CD4-positive, alpha-beta T cell (primary cell): Measurements from ENCODE around the gene GPR31. TPM values are rescaled to one million over a fixed set of nuclear protein-coding genes. Genes with fewer than 3 reads are reported as not detected.

Experiments
- ATAC-seq: fragments of 200-7000 bp; cut with Tn5 transposase; one replicate; pipeline ENCODE4 v1.10.0; 2022; ENCODE audit warnings: mild to moderate bottlenecking; ENCODE audit not compliant: poor library complexity
- CTCF ChIA-PET: fragments of 350-600 bp; sonication (Branson Sonifier 250); formaldehyde crosslinking; loops from one replicate; lab custom pipeline; 2021; ENCODE audit warnings: antibody characterized with exemption, inconsistent platforms; lab: Charles Lee
- POLR2A ChIA-PET: fragments of 350-600 bp; sonication (Branson Sonifier 250); formaldehyde crosslinking; loops from one replicate; lab custom pipeline; 2021; ENCODE audit warnings: antibody characterized with exemption, inconsistent platforms; lab: Charles Lee
- DNase-seq, 14 experiments: peaks; one replicate each; pipeline ENCODE4 v3.0.0-alpha.2; 2013 to 2020; ENCODE audit warnings: mixed read lengths in 2 of 14
- H3K27ac ChIP-seq, 2 donors: one replicate each; pipeline versions ENCODE4 v1.5.1 to v1.7.0; 2013; ENCODE audit warnings: low read length in 2 of 2, low read depth in 1 of 2, mild to moderate bottlenecking in 1 of 2
- H3K27me3 ChIP-seq, 2 experiments: 1 replicate in 1 of 2; 2 replicates in 1 of 2; pipeline versions ENCODE4 v1.6.1 to v1.7.0; 2013; ENCODE audit warnings: low read length in 2 of 2, control low read depth in 1 of 2, mild to moderate bottlenecking in 1 of 2, moderate library complexity in 1 of 2; ENCODE audit not compliant: insufficient read depth in 2 of 2, control insufficient read depth in 1 of 2
- H3K36me3 ChIP-seq: one replicate; pipeline ENCODE4 v1.6.1; 2013; ENCODE audit warnings: low read length, control low read depth; ENCODE audit not compliant: insufficient read depth
- H3K4me1 ChIP-seq: one replicate; pipeline ENCODE4 v1.6.1; 2013; ENCODE audit warnings: low read length, control low read depth; ENCODE audit not compliant: insufficient read depth
- H3K4me3 ChIP-seq: one replicate; pipeline ENCODE4 v1.5.1; 2013; ENCODE audit warnings: mild to moderate bottlenecking, low read length, moderate library complexity
- H3K9me3 ChIP-seq, 2 experiments: 1 replicate in 1 of 2; 2 replicates in 1 of 2; pipeline versions ENCODE4 v1.6.1 to v1.7.0; 2013; ENCODE audit warnings: low read length in 2 of 2, mild to moderate bottlenecking in 2 of 2, control low read depth in 1 of 2, moderate library complexity in 1 of 2; ENCODE audit not compliant: control insufficient read depth in 1 of 2, insufficient read depth in 1 of 2
- H3K27ac Mint-ChIP-seq: one replicate; pipeline ENCODE4 v1.8.0; 2020; ENCODE audit warnings: mixed read lengths
- H3K27me3 Mint-ChIP-seq: one replicate; pipeline ENCODE4 v1.8.0; 2021; ENCODE audit warnings: mixed read lengths
- H3K36me3 Mint-ChIP-seq: one replicate; pipeline ENCODE4 v1.8.0; 2021; ENCODE audit warnings: low read depth, mixed read lengths
- H3K4me1 Mint-ChIP-seq: one replicate; pipeline ENCODE4 v1.8.0; 2021; ENCODE audit warnings: low read depth, mixed read lengths
- H3K4me3 Mint-ChIP-seq: one replicate; pipeline ENCODE4 v1.8.0; 2020; ENCODE audit warnings: mild to moderate bottlenecking, mixed read lengths
- H3K9me3 Mint-ChIP-seq: one replicate; pipeline ENCODE4 v1.8.0; 2020; ENCODE audit warnings: mixed read lengths
- CTCF ChIP-seq: fragments of 200-600 bp; IDR thresholded peaks from one replicate; pipeline ENCODE4 v1.8.0; 2022; ENCODE audit warnings: antibody characterized with exemption, mild to moderate bottlenecking
- intact Hi-C, 2 experiments: fragments of 100-400 bp; cut with DNase I in 1 of 2; cut with micrococcal nuclease in 1 of 2; formaldehyde crosslinking; loops; one replicate each; pipeline versions ENCODE4 v1.15.1 to v1.9.0; 2023 to 2025; cut with DNase I, micrococcal nuclease
- total RNA-seq, 174 experiments: library from RNA in 2 of 174; stranded (reverse) in 2 of 174; gene quantifications; one replicate each; pipeline ENCODE4 v1.2.3 and lab custom pipeline; 2021 to 2026

Gene GPR31
- total RNA-seq, 2 experiments from 2014 or later = not detected

- POLR2A ChIA-PET = no interaction called here
- TF ChIP-seq CTCF = no peak
- H3K4me3 ChIP-seq = no peak overlapping the region
- CTCF ChIA-PET = no interaction called here
- H3K9me3 Mint-ChIP-seq = no peaks in the 10 kb centered on the region
- no peaks in the 10 kb centered on the region for H3K9me3 ChIP-seq
- peaks cover 44% of the 10 kb centered on the region for H3K4me1 Mint-ChIP-seq
- no peak for DNase-seq
- H3K4me3 Mint-ChIP-seq = no peak overlapping the region
- no peak for ATAC-seq
- intact Hi-C loops = no loop called here
- no peaks in the 10 kb centered on the region for H3K27me3 ChIP-seq
- H3K4me1 ChIP-seq = peaks cover 23% of the 10 kb centered on the region
- no peaks in the 10 kb centered on the region for H3K27me3 Mint-ChIP-seq
- no peak overlapping the region for H3K27ac ChIP-seq
- no peak overlapping the region for H3K27ac Mint-ChIP-seq
- peaks cover 6% of the 10 kb centered on the region for H3K36me3 Mint-ChIP-seq
- peaks cover 34% of the 10 kb centered on the region for H3K36me3 ChIP-seq
Measured at GRCh38 chr6:167134448-167135328, 23.1 kb downstream of the GPR31 start.

DNA sequence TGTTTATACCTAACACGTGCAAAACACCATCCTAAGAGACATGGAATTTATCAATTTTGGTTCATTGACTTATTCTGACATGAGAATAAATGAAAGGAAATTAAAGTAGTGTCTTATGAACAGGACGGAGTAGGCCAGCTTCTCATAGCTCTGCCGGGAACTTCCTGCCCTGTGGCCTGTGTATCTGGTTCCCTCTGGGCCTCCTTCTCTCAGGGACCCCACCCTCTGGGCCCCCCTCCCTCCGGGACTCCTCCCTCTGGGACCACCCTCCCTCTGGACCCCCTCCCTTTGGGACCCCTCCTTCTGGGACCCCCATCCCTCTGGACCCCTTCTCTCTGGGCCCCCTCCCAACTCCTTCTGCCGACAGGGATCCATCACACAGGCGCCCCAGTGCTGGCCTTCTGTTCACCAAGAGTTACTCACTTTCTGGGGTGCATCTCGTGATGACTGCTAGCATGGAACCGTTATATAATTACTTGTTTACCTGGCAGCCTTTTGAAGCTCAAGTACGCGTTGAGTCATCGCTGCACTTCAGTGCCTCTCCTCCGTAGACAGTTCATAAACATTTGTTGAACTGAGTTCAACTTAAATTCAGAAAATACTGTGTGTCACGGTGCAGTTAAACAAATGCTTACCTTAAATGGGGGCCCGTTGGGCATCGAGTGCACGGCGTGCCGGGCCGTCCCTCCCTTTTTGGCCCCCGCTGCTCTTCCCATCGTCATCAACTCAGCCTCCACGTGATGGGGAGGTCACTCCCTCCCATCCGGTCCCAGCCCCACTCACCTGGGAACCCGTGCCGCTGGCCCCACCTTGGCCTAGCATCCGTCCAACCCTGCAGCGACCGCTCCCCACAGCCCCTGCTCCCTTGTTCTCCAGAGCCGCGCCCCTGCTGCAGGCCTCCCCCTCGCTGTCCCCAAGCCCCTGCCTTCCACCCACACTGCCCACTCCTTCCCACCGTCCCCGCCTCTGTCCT lies 26.8 kb downstream of the GPR31 start:
- ChIA-PET POLR2A (interaction anchor here (0.9 kb wide), 1 partner anchor 131 kb away, joined by 3 read pairs; the partner anchor contains the start of gene CEP43), CTCF (interaction anchor here (1.8 kb wide), 1 partner anchor 11 kb away, joined by 5 read pairs; no protein-coding TSS in a partner anchor)
- Mint-ChIP-seq H3K36me3 (peaks cover 2% of the 10 kb centered on the region), H3K9me3 (no peaks in the 10 kb centered on the region), H3K4me1 (peaks cover 31% of the 10 kb centered on the region), H3K4me3 (no peak overlapping the region), H3K27ac (peak overlapping the region; percentile 46), H3K27me3 (no peaks in the 10 kb centered on the region)
- intact Hi-C loops = no loop called here
- H3K27me3 ChIP-seq = no peaks in the 10 kb centered on the region
- H3K27ac ChIP-seq = no peak overlapping the region
- H3K9me3 ChIP-seq = peaks cover 0 to 4% of the 10 kb centered on the region in 2 experiments
- DNase-seq = peak in 3 of 14 experiments; percentile 16 to 56 (median 40)
- H3K4me3 ChIP-seq = no peak overlapping the region
- TF ChIP-seq CTCF = no peak
- ATAC-seq = peak; percentile 59
- H3K4me1 ChIP-seq = peaks cover 51% of the 10 kb centered on the region
- H3K36me3 ChIP-seq = peaks cover 37% of the 10 kb centered on the region

DNA sequence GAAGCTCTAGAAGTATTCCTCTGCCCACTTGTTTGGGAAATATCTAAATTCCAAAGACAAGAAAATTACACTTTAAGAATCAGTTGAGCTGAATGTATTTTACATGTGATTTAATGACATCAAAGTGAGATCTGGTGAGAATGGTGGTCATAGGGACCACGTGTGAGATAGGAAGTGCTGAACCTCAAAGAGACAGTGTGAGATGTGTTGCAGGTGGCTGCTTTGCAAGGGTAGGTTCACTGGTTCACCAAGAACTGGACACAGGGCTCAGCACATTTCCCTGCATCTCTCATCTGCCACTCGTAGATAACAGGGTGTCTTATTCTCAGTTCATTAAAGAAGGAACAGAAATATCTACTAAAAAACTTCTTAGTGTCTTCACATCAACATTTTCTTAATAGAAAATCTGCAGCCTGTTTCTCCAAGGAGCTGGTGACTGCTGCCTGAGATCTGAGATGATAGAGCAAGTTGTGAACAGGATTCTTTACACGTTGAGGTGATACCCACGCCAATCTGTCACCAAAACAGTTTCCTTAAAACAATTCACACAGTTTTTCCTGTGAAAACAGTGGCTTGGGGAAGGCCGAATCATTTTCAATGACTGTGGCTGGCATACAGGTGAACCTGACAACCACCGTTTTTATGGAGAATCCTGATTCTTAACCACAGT lies 27.6 kb downstream of the GPR31 start:
- intact Hi-C loops = no loop called here
- ChIA-PET POLR2A (interaction anchor here (1.4 kb wide), 1 partner anchor 36 kb away, joined by 3 read pairs; no protein-coding TSS in a partner anchor), CTCF (interaction anchor here (1.3 to 1.8 kb wide), 2 partner anchors 9 to 10 kb away, joined by 3 to 5 read pairs; no protein-coding TSS in a partner anchor)
- Mint-ChIP-seq H3K27me3 (no peaks in the 10 kb centered on the region), H3K9me3 (no peaks in the 10 kb centered on the region), H3K27ac (peak overlapping the region; percentile 46), H3K4me1 (peaks cover 31% of the 10 kb centered on the region), H3K4me3 (no peak overlapping the region), H3K36me3 (no peaks in the 10 kb centered on the region)
- H3K27me3 ChIP-seq = no peaks in the 10 kb centered on the region
- peaks cover 32% of the 10 kb centered on the region for H3K36me3 ChIP-seq
- peaks cover 57% of the 10 kb centered on the region for H3K4me1 ChIP-seq
- ATAC-seq (peak; percentile 53), DNase-seq (peak in 2 of 14 experiments; percentile 40 to 50)
- H3K27ac ChIP-seq = no peak overlapping the region
- no peak for TF ChIP-seq CTCF
- H3K9me3 ChIP-seq = peaks cover 0 to 4% of the 10 kb centered on the region in 2 experiments
- no peak overlapping the region for H3K4me3 ChIP-seq
